ENCODE results near the gene MICU1.

DNA sequence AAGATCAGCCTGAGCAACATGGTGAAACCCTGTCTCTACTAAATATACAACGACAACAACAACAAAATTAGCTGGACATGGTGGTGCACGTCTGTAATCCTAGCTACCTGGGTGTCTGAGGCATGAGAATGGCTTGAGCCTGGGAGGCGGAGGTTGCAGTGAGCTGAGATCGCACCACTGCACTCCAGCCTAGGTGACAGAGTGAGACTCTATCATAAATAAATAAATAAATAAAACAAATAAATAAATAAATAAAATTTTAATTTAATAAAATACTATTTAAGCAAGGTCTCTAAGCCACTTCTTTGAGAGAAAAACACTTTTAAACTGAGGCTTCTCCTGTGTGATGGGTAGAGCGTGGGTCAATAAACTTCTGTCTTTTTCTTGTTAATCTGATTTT, 38.3 kb downstream of the MICU1 start:
- TF ChIP-seq, protein P1, sequence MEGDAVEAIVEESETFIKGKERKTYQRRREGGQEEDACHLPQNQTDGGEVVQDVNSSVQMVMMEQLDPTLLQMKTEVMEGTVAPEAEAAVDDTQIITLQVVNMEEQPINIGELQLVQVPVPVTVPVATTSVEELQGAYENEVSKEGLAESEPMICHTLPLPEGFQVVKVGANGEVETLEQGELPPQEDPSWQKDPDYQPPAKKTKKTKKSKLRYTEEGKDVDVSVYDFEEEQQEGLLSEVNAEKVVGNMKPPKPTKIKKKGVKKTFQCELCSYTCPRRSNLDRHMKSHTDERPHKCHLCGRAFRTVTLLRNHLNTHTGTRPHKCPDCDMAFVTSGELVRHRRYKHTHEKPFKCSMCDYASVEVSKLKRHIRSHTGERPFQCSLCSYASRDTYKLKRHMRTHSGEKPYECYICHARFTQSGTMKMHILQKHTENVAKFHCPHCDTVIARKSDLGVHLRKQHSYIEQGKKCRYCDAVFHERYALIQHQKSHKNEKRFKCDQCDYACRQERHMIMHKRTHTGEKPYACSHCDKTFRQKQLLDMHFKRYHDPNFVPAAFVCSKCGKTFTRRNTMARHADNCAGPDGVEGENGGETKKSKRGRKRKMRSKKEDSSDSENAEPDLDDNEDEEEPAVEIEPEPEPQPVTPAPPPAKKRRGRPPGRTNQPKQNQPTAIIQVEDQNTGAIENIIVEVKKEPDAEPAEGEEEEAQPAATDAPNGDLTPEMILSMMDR (IDR thresholded peaks at IDR 0.05): no peak
- TF ChIP-seq, protein P2, sequence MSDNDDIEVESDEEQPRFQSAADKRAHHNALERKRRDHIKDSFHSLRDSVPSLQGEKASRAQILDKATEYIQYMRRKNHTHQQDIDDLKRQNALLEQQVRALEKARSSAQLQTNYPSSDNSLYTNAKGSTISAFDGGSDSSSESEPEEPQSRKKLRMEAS (CRISPR knock-in tag; IDR thresholded peaks at IDR 0.05): no peak
- TF ChIP-seq, protein P3, sequence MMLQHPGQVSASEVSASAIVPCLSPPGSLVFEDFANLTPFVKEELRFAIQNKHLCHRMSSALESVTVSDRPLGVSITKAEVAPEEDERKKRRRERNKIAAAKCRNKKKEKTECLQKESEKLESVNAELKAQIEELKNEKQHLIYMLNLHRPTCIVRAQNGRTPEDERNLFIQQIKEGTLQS (CRISPR knock-in tag; conservative IDR thresholded peaks at IDR 0.05): no peak
- no peak for TF ChIP-seq ELF4 (CRISPR knock-in tag; IDR thresholded peaks at IDR 0.05; ENCODE audit: low read depth)
- no peak for TF ChIP-seq ESRRA (CRISPR knock-in tag; IDR thresholded peaks at IDR 0.05; ENCODE audit: borderline replicate concordance)
- no peak for TF ChIP-seq TEAD4 (CRISPR knock-in tag; IDR thresholded peaks at IDR 0.05)
- TF ChIP-seq TP53 (CRISPR knock-in tag; IDR thresholded peaks at IDR 0.05): no peak
- no peak for TF ChIP-seq FOXK1 (CRISPR knock-in tag; IDR thresholded peaks at IDR 0.05)
- TF ChIP-seq, protein P4, sequence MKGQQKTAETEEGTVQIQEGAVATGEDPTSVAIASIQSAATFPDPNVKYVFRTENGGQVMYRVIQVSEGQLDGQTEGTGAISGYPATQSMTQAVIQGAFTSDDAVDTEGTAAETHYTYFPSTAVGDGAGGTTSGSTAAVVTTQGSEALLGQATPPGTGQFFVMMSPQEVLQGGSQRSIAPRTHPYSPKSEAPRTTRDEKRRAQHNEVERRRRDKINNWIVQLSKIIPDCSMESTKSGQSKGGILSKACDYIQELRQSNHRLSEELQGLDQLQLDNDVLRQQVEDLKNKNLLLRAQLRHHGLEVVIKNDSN (CRISPR knock-in tag; IDR thresholded peaks at IDR 0.05): no peak
- TF ChIP-seq, protein P5, sequence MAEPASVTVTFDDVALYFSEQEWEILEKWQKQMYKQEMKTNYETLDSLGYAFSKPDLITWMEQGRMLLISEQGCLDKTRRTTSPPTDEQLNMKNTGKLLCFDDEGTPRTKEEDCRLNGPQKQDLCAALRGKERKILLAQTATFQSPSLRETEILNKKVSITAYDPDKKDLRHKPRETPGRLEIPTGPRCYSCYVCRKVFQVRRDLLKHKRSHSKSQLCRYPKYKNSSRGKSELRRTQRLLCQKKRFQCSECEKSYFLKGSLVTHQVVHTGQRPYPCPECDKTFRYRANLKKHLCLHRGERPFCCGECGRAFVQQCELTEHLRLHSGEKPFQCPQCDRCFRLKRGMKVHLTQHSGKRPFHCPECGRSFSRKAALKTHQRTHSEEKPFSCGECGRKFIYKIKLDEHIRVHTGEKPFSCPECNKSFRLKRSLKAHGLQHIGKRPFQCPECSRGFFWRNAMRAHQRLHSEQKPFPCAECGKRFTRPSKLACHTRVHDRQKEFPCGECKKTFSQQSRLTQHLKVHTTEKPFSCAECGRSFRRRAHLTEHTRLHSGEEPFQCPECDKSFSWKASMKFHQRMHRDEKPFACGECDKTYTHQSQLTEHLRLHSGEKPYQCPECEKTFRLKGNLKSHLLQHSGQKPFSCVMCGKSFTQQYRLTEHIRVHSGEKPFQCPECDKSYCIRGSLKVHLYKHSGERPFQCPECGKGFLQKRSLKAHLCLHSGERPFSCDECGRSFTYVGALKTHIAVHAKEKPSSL (CRISPR knock-in tag; conservative IDR thresholded peaks at IDR 0.05): no peak
- no peak for TF ChIP-seq NFYB (CRISPR knock-in tag; conservative IDR thresholded peaks at IDR 0.05; ENCODE audit: low read depth)
- TF ChIP-seq TEAD1 (CRISPR knock-in tag; IDR thresholded peaks at IDR 0.05): no peak
